ENCODE results near the gene KLHL17.
A peak's percentile ranks its signal among the peaks of the same experiment; 100 is the strongest.

Gene KLHL17

GRCh38 chr1:960363-961131 is at the start of gene KLHL17:
KLHL17 (plus strand) TSS chr1:960584; CDS start chr1:960694, 110 bp downstream.
- DNase-seq = peak; percentile 65

- DNase-seq = no peak
These were observed 49.3 kb upstream of the KLHL17 start for GRCh38 chr1:910881-911721.

- no peak for DNase-seq
These were observed 48.3 kb upstream of the KLHL17 start for GRCh38 chr1:911875-912739.

DNA sequence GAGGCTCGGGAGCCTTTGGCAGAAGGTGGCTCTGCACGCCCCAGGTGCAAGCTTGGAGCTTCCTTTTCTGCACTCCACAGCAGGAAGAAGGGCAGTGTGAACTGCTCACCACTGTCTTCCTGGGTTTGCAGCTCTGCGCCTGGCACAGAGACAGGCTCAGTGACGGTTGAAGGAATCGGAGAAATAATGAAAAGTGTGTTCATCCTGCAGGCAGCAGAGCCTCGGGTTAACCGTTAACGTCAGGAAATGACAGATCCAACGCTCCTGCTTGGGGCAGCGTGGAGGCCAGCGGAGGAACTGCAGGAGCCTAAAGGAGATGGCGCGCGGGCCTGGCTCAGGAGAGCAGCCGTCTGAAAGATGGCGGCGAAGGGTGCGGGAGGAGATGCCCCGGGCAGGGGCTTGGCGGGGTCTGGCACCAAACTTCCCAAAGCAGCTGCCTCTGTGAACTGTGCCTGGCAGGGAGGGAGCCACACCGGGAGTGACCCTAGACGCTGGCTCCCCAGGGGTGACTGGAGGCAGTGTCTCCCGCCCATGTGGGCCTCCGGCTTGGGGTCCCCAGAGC is 47.6 kb upstream of the KLHL17 start:
- DNase-seq = no peak

- no peak for DNase-seq
These were observed 46.8 kb upstream of the KLHL17 start for GRCh38 chr1:913491-914130.

DNA sequence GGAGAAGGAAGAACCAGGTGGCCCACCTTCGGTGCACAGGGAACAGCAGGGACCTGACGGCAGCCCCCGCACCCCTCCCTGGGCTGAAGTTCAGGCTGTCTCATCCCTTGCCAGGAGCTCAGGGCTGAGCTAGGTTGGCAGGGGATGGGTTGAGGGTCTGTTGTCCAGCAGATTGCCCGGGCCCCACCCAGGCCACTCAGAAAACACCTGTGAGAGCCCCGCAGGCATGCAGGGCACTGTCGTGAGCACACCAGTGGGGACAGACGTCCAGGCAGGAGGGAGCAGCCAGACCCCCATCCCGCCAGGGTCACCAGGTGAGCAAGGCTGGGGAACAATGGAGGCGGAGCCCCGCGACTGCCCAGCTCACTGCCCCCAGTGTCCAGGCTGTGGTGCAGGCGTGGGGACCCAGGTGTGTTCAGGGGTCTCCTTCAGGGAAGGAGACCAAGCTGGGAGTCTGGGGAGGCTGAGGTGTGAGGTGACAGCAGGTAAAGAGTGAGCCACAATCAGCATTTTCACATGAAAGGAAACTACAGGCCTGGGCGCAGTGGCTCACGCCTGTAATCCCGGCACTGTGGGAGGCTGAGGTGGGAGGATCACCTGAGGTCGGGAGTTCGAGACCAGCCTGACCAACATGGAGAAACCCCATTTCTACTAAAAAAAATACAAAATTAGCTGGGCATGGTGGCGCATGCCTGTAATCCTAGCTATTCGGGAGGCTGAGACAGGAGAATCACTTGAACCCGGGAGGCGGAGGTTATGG is 46.1 kb upstream of the KLHL17 start:
- DNase-seq = no peak

DNA sequence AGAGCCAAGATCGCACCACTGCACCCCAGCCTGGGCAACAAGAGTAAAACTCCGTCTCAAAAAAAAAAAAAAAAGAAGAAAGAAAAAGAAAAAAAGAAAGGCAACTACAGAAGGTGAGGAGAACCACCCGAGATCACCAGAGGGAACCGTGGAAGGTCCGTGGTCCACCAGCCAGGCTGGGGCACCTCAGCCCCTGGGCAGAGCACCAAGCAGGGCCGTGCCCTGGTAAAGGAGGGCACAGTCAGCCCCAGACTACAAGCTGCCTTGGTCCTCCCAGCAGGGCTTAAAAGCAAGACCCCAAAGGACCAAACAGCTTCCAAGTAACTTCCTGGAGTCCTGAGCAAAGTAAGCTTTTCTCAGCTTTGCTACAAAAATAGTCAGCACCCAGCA is 45.5 kb upstream of the KLHL17 start:
- no peak for DNase-seq

- no peak for DNase-seq
These were observed 44.9 kb upstream of the KLHL17 start for GRCh38 chr1:915295-916172.

GRCh38 chr1:916173-917075 is 44.0 kb upstream of the KLHL17 start:
- DNase-seq = no peak

DNA sequence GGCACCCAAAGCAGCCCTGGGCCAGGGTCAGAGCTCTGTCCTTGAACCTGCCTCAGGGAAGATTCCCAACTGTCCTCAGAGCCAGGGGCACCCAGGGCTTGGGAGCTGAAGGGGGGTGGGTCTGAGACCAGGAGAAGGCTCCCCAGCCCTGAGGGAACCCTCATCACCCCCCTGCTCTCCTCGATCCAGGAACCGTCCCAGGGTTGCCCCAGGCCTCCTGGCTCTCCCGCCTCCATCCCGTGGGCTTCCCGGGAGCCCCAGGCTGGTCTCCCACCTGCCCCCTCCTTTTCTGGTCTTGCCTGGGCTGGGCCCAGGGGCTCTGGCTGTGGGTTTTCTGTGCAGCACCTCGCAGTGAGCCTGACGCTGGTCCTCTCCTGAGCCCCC is 43.3 kb upstream of the KLHL17 start:
- DNase-seq = no peak

- DNase-seq = no peak
These were observed 42.8 kb upstream of the KLHL17 start for GRCh38 chr1:917466-918091.

- DNase-seq = no peak
These were observed 42.0 kb upstream of the KLHL17 start for GRCh38 chr1:918353-918752.

GRCh38 chr1:918843-919242 is 41.5 kb upstream of the KLHL17 start:
- DNase-seq = no peak

GRCh38 chr1:919271-919872 is 41.0 kb upstream of the KLHL17 start:
- no peak for DNase-seq

GRCh38 chr1:920010-920409 is 40.4 kb upstream of the KLHL17 start:
- no peak for DNase-seq

DNA sequence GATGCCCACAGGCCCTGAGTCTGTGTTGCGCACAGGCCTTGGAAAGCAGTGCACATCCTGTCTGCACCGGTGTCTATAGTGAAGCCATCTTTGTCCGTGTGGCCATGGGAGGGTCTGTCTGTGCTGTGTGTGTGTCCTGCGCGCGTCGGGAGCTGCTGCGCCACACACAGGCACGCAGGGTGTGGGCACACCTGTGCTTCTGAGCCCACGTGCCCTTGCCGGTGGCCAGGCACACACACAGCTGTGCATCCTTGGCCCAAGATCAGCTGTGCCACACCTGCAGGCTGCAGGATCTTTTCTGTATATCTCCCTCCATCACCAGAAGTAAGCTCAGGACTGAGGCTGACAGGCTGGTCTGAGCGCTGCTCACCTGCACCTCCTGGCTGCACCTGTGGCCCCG is 39.9 kb upstream of the KLHL17 start:
- no peak for DNase-seq

- DNase-seq = no peak
These were observed 39.2 kb upstream of the KLHL17 start for GRCh38 chr1:921011-921837.

Measured in activated CD4-positive, alpha-beta T cell treated with anti-CD3 and anti-CD28 coated beads for 1 hour (primary cell).